ENCODE measurements around the gene CMKLR1. TPM values are rescaled to one million over a fixed set of nuclear protein-coding genes. Genes with fewer than 3 reads are reported as not detected.

CMKLR1 gene
- polyA plus RNA-seq, 1 of the 3 experiments (the other 2 are of a cell fraction) = 0.15 TPM

DNA sequence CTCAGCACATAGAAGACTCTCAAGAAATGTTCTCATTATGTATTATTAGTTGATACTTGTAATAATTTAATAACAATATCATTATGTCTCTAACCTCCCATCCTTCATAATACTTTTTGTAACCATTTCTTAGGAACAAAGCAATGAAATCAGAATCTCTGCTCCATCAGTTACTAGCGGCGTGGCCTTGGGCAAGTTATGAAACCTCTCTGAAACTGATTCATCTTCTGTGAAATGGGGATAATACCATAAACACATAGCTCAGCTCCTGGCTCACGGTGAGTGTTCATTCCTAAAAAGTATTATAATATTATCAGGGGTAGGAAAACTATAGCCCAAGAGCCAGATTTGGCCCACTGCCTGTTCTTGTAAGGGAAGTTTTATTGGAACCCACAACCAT is 11.4 kb upstream of the CMKLR1 start:
- H3K4me2 ChIP-seq = no peak overlapping the region
- no peak for TF ChIP-seq RAD21 (IDR thresholded peaks at IDR 0.05; ENCODE audit: low read length)
- TF ChIP-seq, protein P1, sequence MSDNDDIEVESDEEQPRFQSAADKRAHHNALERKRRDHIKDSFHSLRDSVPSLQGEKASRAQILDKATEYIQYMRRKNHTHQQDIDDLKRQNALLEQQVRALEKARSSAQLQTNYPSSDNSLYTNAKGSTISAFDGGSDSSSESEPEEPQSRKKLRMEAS (IDR thresholded peaks at IDR 0.05; ENCODE audit: low read depth) = no peak
- 28% methylated on average over 3 of the region's 3 CpGs for WGBS (ENCODE audit: low lambda C conversion rate)
- H4K20me1 ChIP-seq (ENCODE audit: insufficient read depth) = no peaks in the 10 kb centered on the region
- no peaks in the 10 kb centered on the region for H3K9me3 ChIP-seq
- H3K79me2 ChIP-seq (ENCODE audit: insufficient read depth) = no peaks in the 10 kb centered on the region
- CTCF ChIA-PET = interaction anchor here (0.6 to 0.8 kb wide), 3 partner anchors 13 to 222 kb away, joined by 3 read pairs; partner anchors contain the start of gene WSCD2
- no peak overlapping the region for H3K9ac ChIP-seq
- POLR2A ChIA-PET = no interaction called here
- DNase-seq = no peak
- no peak overlapping the region for H2AFZ ChIP-seq (ENCODE audit: low read depth)
- H3K27ac ChIP-seq (ENCODE audit: low read depth in 2 of 2, low read length in 1 of 2) = no peak overlapping the region
- no peaks in the 10 kb centered on the region for H3K36me3 ChIP-seq (replicated peaks in 1 of 2; ENCODE audit: control insufficient read depth in 1 of 2, insufficient read depth in 2 of 2, low read length in 1 of 2)
- H3K27me3 ChIP-seq (ENCODE audit: insufficient read depth) = no peaks in the 10 kb centered on the region
- H3K4me3 ChIP-seq (ENCODE audit: low read depth in 2 of 2, low read length in 1 of 2) = no peak overlapping the region
- no peaks in the 10 kb centered on the region; a peak in 1 of 4 replicates for H3K4me1 ChIP-seq (ENCODE audit: control insufficient read depth in 1 of 2, insufficient read depth in 2 of 2, low read depth in 1 of 2, low read length in 1 of 2)
- H3K9me2 ChIP-seq = no peaks in the 10 kb centered on the region
- no peaks in the 10 kb centered on the region for H3F3A ChIP-seq (replicated peaks; ENCODE audit: insufficient read depth)

DNA sequence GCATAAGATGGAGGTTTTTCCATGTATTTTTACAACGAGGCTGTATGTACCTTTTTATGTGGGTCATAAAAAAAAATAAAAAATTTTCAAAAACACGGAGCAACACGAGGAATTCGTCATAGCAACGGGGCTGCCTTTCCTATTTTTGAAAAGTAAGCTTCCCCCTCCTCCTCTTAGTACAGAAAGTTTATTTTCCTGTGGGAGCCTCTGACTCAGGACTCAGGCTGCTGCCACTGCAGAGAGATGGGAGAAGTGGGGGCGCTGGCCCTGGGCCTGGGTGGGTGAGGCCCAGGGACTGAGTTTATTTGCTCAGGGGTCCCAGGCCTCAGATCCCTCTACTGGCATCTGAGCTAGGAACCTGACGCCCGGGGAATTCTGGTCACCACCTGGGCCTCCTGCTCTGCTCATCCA is 10.2 kb upstream of the CMKLR1 start:
- TF ChIP-seq POLR2AphosphoS5 (IDR thresholded peaks at IDR 0.05; ENCODE audit: low read depth, low read length) (no peak), TEAD4 (IDR thresholded peaks at IDR 0.05; ENCODE audit: borderline replicate concordance, insufficient read depth) (no peak), CHD2 (IDR thresholded peaks at IDR 0.05; ENCODE audit: low read length, partially characterized antibody) (no peak), JUND (IDR thresholded peaks at IDR 0.05) (no peak), MEF2A (IDR thresholded peaks at IDR 0.05; ENCODE audit: borderline replicate concordance, low read depth) (no peak), GABPA (IDR thresholded peaks at IDR 0.05; ENCODE audit: low read depth) (no peak), FOSL2 (IDR thresholded peaks at IDR 0.05; ENCODE audit: borderline replicate concordance, low read depth) (no peak), RAD21 (IDR thresholded peaks at IDR 0.05; ENCODE audit: low read length) (no peak), TAF1 (IDR thresholded peaks at IDR 0.05; ENCODE audit: borderline replicate concordance, low read depth, low read length) (no peak), EP300 (IDR thresholded peaks at IDR 0.05; ENCODE audit: borderline replicate concordance in 1 of 2, low read depth in 1 of 2, low read length in 1 of 2) (no peak), RXRA (IDR thresholded peaks at IDR 0.05; ENCODE audit: borderline replicate concordance, low read depth) (no peak), RCOR1 (IDR thresholded peaks at IDR 0.05; ENCODE audit: low read length) (no peak)
- no peak overlapping the region for H3K4me2 ChIP-seq
- no peak overlapping the region for H2AFZ ChIP-seq (ENCODE audit: low read depth)
- peak overlapping the region in 1 of 2 experiments; percentile 5; a peak in 1 of 4 replicates for H3K27ac ChIP-seq (ENCODE audit: low read depth in 2 of 2, low read length in 1 of 2)
- no peak overlapping the region for H3K4me3 ChIP-seq (ENCODE audit: low read depth in 2 of 2, low read length in 1 of 2)
- no peaks in the 10 kb centered on the region for H3K79me2 ChIP-seq (ENCODE audit: insufficient read depth)
- no peaks in the 10 kb centered on the region for H4K20me1 ChIP-seq (ENCODE audit: insufficient read depth)
- H3K27me3 ChIP-seq (ENCODE audit: insufficient read depth) = no peaks in the 10 kb centered on the region
- DNase-seq = no peak
- ChIA-PET CTCF (interaction anchor here (1.0 kb wide), 2 partner anchors 13 to 21 kb away, joined by 3 read pairs; no protein-coding TSS in a partner anchor), POLR2A (no interaction called here)
- H3K9me2 ChIP-seq = no peaks in the 10 kb centered on the region
- WGBS (ENCODE audit: low lambda C conversion rate) = 40% methylated on average over 7 of the region's 8 CpGs
- H3K4me1 ChIP-seq (ENCODE audit: control insufficient read depth in 1 of 2, insufficient read depth in 2 of 2, low read depth in 1 of 2, low read length in 1 of 2) = no peaks in the 10 kb centered on the region; a peak in 1 of 4 replicates
- no peaks in the 10 kb centered on the region for H3K9me3 ChIP-seq
- H3K9ac ChIP-seq = no peak overlapping the region
- H3K36me3 ChIP-seq (replicated peaks in 1 of 2; ENCODE audit: control insufficient read depth in 1 of 2, insufficient read depth in 2 of 2, low read length in 1 of 2) = no peaks in the 10 kb centered on the region
- H3F3A ChIP-seq (replicated peaks; ENCODE audit: insufficient read depth) = no peaks in the 10 kb centered on the region

- no peaks in the 10 kb centered on the region for H3K79me2 ChIP-seq (ENCODE audit: insufficient read depth)
- 53% methylated on average over 9 of the region's 9 CpGs for WGBS (ENCODE audit: low lambda C conversion rate)
- H3K4me2 ChIP-seq = no peak overlapping the region
- H3K4me3 ChIP-seq (ENCODE audit: low read depth in 2 of 2, low read length in 1 of 2) = no peak overlapping the region
- no peaks in the 10 kb centered on the region; a peak in 1 of 4 replicates for H3K4me1 ChIP-seq (ENCODE audit: control insufficient read depth in 1 of 2, insufficient read depth in 2 of 2, low read depth in 1 of 2, low read length in 1 of 2)
- H2AFZ ChIP-seq (ENCODE audit: low read depth) = no peak overlapping the region
- ChIA-PET POLR2A (no interaction called here), CTCF (interaction anchor here (1.0 kb wide), 2 partner anchors 14 to 22 kb away, joined by 3 read pairs; no protein-coding TSS in a partner anchor)
- DNase-seq = no peak
- H3K9me3 ChIP-seq = no peaks in the 10 kb centered on the region
- H3K27me3 ChIP-seq (ENCODE audit: insufficient read depth) = no peaks in the 10 kb centered on the region
- no peaks in the 10 kb centered on the region for H3K9me2 ChIP-seq
- H3K36me3 ChIP-seq (replicated peaks in 1 of 2; ENCODE audit: control insufficient read depth in 1 of 2, insufficient read depth in 2 of 2, low read length in 1 of 2) = no peaks in the 10 kb centered on the region
- H3K27ac ChIP-seq (ENCODE audit: low read depth in 2 of 2, low read length in 1 of 2) = peak overlapping the region in 1 of 2 experiments; percentile 5; a peak in 1 of 4 replicates
- TF ChIP-seq USF2 (IDR thresholded peaks at IDR 0.05; ENCODE audit: borderline replicate concordance, low read depth, low read length) (no peak), TCF12 (IDR thresholded peaks at IDR 0.05) (no peak), TEAD4 (IDR thresholded peaks at IDR 0.05; ENCODE audit: borderline replicate concordance, insufficient read depth) (no peak), MEF2A (IDR thresholded peaks at IDR 0.05; ENCODE audit: borderline replicate concordance, low read depth) (no peak), RCOR1 (IDR thresholded peaks at IDR 0.05; ENCODE audit: low read length) (no peak), SIN3A (IDR thresholded peaks at IDR 0.05; ENCODE audit: borderline replicate concordance, low read depth, low read length) (no peak)
- TF ChIP-seq, protein P1 (IDR thresholded peaks at IDR 0.05; ENCODE audit: low read depth) = no peak
- no peaks in the 10 kb centered on the region for H3F3A ChIP-seq (replicated peaks; ENCODE audit: insufficient read depth)
- no peaks in the 10 kb centered on the region for H4K20me1 ChIP-seq (ENCODE audit: insufficient read depth)
- H3K9ac ChIP-seq = no peak overlapping the region
These were observed 9.7 kb upstream of the CMKLR1 start for GRCh38 chr12:108348842-108349241.

Measured in SK-N-SH (cell line).